ENCODE data around the gene GRSF1. TPM values are rescaled to one million over a fixed set of nuclear protein-coding genes. Genes with fewer than 3 reads are reported as not detected.

GRSF1 gene
- total RNA-seq, 1 experiment from 2014 or later = 63.2 TPM

- H3K9me3 ChIP-seq (ENCODE audit: low read depth, low read length, poor library complexity, severe bottlenecking) = no peaks in the 10 kb centered on the region
- no peaks in the 10 kb centered on the region for H3K4me1 ChIP-seq (ENCODE audit: insufficient read depth, low read length, poor library complexity, severe bottlenecking)
- DNase-seq (ENCODE audit: low spot score) = no peak
- H3K36me3 ChIP-seq (ENCODE audit: insufficient read depth, low read length, poor library complexity, severe bottlenecking) = peaks cover 49% of the 10 kb centered on the region
- H3K27me3 ChIP-seq (replicated peaks; ENCODE audit: insufficient read depth, low read depth, low read length, poor library complexity) = no peaks in the 10 kb centered on the region
- intact Hi-C loops (cut with micrococcal nuclease; ENCODE audit: unreplicated experiment) = no loop called here
- no TSS peak for BruUV-seq (replicated peaks)
- POLR2A ChIA-PET (ENCODE audit: low non-redundant PET) = no interaction called here
- CTCF ChIA-PET = no interaction called here
- H3K4me3 ChIP-seq (ENCODE audit: low read depth, low read length, poor library complexity, severe bottlenecking) = no peak overlapping the region
- H3K27ac ChIP-seq (ENCODE audit: low read depth, low read length, poor library complexity, severe bottlenecking) = no peak overlapping the region
- TF ChIP-seq CTCF (conservative IDR thresholded peaks at IDR 0.05; ENCODE audit: low read depth, low read length) (no peak), EZH2 (IDR thresholded peaks at IDR 0.05; ENCODE audit: borderline replicate concordance, low read depth, low read length, poor library complexity, severe bottlenecking) (no peak)
Observed at GRCh38 chr4:70829015-70829414, 10.7 kb downstream of the GRSF1 start.

- Histone ChIP-seq H3K27ac (ENCODE audit: low read depth, low read length, poor library complexity, severe bottlenecking) (no peak overlapping the region), H3K4me3 (ENCODE audit: low read depth, low read length, poor library complexity, severe bottlenecking) (no peak overlapping the region), H3K36me3 (ENCODE audit: insufficient read depth, low read length, poor library complexity, severe bottlenecking) (peaks cover 22% of the 10 kb centered on the region), H3K4me1 (ENCODE audit: insufficient read depth, low read length, poor library complexity, severe bottlenecking) (no peaks in the 10 kb centered on the region), H3K27me3 (replicated peaks; ENCODE audit: insufficient read depth, low read depth, low read length, poor library complexity) (no peaks in the 10 kb centered on the region), H3K9me3 (ENCODE audit: low read depth, low read length, poor library complexity, severe bottlenecking) (no peaks in the 10 kb centered on the region)
- TF ChIP-seq EZH2 (IDR thresholded peaks at IDR 0.05; ENCODE audit: borderline replicate concordance, low read depth, low read length, poor library complexity, severe bottlenecking) (no peak), CTCF (conservative IDR thresholded peaks at IDR 0.05; ENCODE audit: low read depth, low read length) (no peak)
- CTCF ChIA-PET = no interaction called here
- POLR2A ChIA-PET (ENCODE audit: low non-redundant PET) = no interaction called here
- BruUV-seq (replicated peaks) = no TSS peak
- no peak for DNase-seq (ENCODE audit: low spot score)
- intact Hi-C loops (cut with micrococcal nuclease; ENCODE audit: unreplicated experiment) = no loop called here
Observed at GRCh38 chr4:70818921-70819320, 20.8 kb downstream of the GRSF1 start.

DNA sequence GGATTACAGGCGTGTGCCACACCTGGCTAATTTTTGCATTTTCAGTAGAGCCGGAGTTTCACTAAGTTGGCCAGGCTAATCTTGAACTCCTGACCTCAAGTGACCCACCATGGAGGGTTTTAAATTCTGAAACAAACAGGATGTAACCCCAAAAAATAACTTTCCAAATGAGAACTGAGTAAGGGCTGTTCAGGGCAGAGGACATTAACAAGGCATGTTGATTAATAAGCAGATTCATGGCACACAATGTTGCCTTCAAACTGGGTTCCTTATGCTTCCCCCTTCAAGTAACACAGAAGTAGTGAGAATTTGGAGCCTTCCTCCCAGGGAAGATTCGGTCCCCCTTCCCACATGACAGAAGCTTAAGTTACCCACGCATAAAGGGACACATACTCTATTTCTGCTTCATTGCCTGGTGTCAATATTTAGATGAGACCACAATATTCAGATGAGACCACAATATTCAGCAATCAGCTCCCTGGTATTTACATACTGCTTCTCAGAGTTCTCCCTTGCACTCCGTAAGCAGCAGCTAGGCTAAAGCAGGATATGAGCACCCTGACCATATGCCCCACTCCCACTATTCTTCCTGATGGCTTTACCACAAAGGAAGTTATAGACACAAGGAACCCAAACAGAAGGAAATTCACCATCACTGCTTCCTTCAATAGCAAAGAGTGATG, 21.4 kb downstream of the GRSF1 start:
- intact Hi-C loops (cut with micrococcal nuclease; ENCODE audit: unreplicated experiment) = no loop called here
- TF ChIP-seq CTCF (conservative IDR thresholded peaks at IDR 0.05; ENCODE audit: low read depth, low read length) = no peak
- TF ChIP-seq EZH2 (IDR thresholded peaks at IDR 0.05; ENCODE audit: borderline replicate concordance, low read depth, low read length, poor library complexity, severe bottlenecking) = no peak
- Histone ChIP-seq H3K4me1 (ENCODE audit: insufficient read depth, low read length, poor library complexity, severe bottlenecking) (no peaks in the 10 kb centered on the region), H3K36me3 (ENCODE audit: insufficient read depth, low read length, poor library complexity, severe bottlenecking) (peaks cover 18% of the 10 kb centered on the region), H3K9me3 (ENCODE audit: low read depth, low read length, poor library complexity, severe bottlenecking) (no peaks in the 10 kb centered on the region), H3K27me3 (replicated peaks; ENCODE audit: insufficient read depth, low read depth, low read length, poor library complexity) (no peaks in the 10 kb centered on the region), H3K4me3 (ENCODE audit: low read depth, low read length, poor library complexity, severe bottlenecking) (no peak overlapping the region), H3K27ac (ENCODE audit: low read depth, low read length, poor library complexity, severe bottlenecking) (no peak overlapping the region)
- no peak for DNase-seq (ENCODE audit: low spot score)
- BruUV-seq (replicated peaks) = no TSS peak
- ChIA-PET POLR2A (ENCODE audit: low non-redundant PET) (no interaction called here), CTCF (no interaction called here)
